BLaER1 treated with 17β-estradiol and CSF1 and Interleukin-3, amounts not matched to agents 10 nM and 100 nM (cell line): Measurements from ENCODE around the gene WWOX.
A peak's percentile ranks its signal among the peaks of the same experiment; 100 is the strongest.

Experiments used
- H3K27ac ChIP-seq, 11 experiments: shearing (Covaris generic); formaldehyde crosslinking; 2 replicates each; pipeline ENCODE4 v1.8.1; 2022
- H3K27me3 ChIP-seq, 11 experiments: shearing (Covaris generic); formaldehyde crosslinking; 2 replicates each; pipeline ENCODE4 v1.8.1; 2022
- H3K36me3 ChIP-seq, 11 experiments: shearing (Covaris generic); formaldehyde crosslinking; 2 replicates each; pipeline ENCODE4 v1.8.1; 2022
- H3K4me1 ChIP-seq, 10 experiments: shearing (Covaris generic); formaldehyde crosslinking; 2 replicates each; pipeline ENCODE4 v1.8.1; 2022
- H3K4me2 ChIP-seq, 11 experiments: shearing (Covaris generic); formaldehyde crosslinking; 2 replicates each; pipeline ENCODE4 v1.8.1; 2022
- H3K4me3 ChIP-seq, 10 experiments: shearing (Covaris generic); formaldehyde crosslinking; 2 replicates each; pipeline ENCODE4 v1.8.1; 2022
- H3K9ac ChIP-seq, 11 experiments: shearing (Covaris generic); formaldehyde crosslinking; 2 replicates each; pipeline ENCODE4 v1.8.1; 2022
- H3K9me3 ChIP-seq, 11 experiments: shearing (Covaris generic); formaldehyde crosslinking; replicated peaks in 1 of 11; 2 replicates each; pipeline ENCODE4 v1.8.1; 2022
- H4K20me1 ChIP-seq, 11 experiments: shearing (Covaris generic); formaldehyde crosslinking; 2 replicates each; pipeline ENCODE4 v1.8.1; 2022
- Cebpa-rat ChIP-seq, 11 experiments: shearing (Covaris generic); IDR thresholded peaks; 2 replicates each; pipeline ENCODE4 v1.8.1; 2022

The WWOX gene

DNA sequence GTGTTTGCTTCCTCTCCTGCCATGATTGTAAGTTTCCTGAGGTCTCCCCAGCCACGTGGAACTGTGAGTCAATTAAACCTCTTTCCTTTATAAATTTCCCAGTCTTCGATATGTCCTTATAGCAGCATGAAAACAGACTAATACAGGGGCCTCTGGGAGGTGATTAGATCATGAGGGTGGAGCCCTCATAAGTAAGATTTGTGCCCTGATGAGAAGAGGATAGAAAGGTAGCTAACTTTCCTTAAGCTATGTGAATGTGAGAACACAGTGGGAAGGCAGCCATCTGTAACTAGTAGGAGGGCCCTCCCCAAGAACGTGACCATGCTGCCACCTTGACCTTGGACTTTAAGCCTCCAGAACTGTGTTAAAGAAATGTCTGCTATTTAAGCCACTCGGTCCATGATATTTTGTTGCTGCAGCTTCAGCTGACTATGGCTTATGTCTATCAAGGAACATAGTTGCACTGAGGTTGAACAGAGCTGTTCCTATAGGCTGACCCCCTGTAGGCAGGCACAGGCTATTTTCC lies 30.7 kb downstream of the WWOX start:
- Histone ChIP-seq H3K9ac (no peak overlapping the region), H3K27me3 (no peaks in the 10 kb centered on the region), H3K9me3 (peaks cover 0 to 19% (median 8%) of the 10 kb centered on the region in 11 experiments; a peak in 8 of 22 replicates), H3K27ac (no peak overlapping the region), H3K4me1 (peaks cover 0 to 5% (median 0%) of the 10 kb centered on the region in 10 experiments; a peak in 1 of 20 replicates), H3K4me3 (no peak overlapping the region), H4K20me1 (no peaks in the 10 kb centered on the region), H3K36me3 (peaks cover 0 to 17% (median 10%) of the 10 kb centered on the region in 11 experiments; a peak in 11 of 22 replicates), H3K4me2 (no peak overlapping the region)
- TF ChIP-seq Cebpa-rat (IDR thresholded peaks at IDR 0.05) = no peak

DNA sequence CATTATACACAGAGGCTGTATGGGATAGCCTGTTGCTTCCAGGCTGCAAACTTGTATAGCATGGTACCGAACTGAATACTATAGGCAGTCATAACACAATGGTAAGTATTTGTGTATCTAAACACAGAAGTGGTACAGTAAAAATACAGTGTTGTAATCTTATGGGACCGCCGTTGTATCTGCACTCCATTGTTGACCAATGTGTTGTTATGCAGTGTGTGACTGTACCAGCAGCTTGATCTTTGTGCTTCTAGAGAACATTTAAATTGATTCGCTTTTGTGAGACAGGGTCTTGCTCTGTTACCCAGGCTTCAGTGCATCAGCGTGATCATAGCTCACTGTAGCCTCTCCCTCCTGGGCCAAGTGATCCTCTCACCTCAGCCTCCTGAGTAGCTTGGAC lies 31.5 kb downstream of the WWOX start:
- Histone ChIP-seq H3K27ac (no peak overlapping the region), H3K36me3 (peaks cover 0 to 17% (median 9%) of the 10 kb centered on the region in 11 experiments; a peak in 11 of 22 replicates)

DNA sequence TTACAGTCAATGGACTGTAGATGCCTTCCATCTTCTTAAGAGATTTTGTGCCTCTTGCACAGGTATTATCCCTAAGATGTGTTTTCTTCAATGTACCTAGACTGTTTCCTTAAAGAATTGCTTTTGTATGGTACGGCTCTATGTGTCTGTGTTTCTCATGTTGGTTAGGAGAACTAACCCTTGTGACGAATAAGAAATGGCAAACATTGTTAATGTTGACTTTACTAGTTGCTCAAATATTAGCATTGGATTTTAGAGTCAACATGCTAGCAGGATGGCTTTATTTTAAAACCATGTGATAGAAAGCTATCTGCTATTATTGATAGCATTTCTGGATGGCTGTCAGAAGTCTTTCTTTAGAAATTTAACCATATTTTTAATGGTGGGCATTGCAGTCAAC lies 34.5 kb downstream of the WWOX start:
- Histone ChIP-seq H3K27ac (no peak overlapping the region), H3K27me3 (no peaks in the 10 kb centered on the region), H4K20me1 (no peaks in the 10 kb centered on the region), H3K4me2 (no peak overlapping the region), H3K4me3 (no peak overlapping the region), H3K4me1 (peaks cover 12 to 17% (median 15%) of the 10 kb centered on the region in 10 experiments), H3K9me3 (peaks cover 0 to 19% (median 8%) of the 10 kb centered on the region in 11 experiments; a peak in 8 of 22 replicates), H3K9ac (no peak overlapping the region), H3K36me3 (peaks cover 0 to 17% (median 9%) of the 10 kb centered on the region in 11 experiments; a peak in 11 of 22 replicates)
- no peak for TF ChIP-seq Cebpa-rat (IDR thresholded peaks at IDR 0.05)

More for the DNA sequence above, 31.5 kb downstream of the WWOX start:
- H4K20me1 ChIP-seq = no peaks in the 10 kb centered on the region
- H3K9ac ChIP-seq = no peak overlapping the region
- no peak overlapping the region for H3K4me2 ChIP-seq
- no peaks in the 10 kb centered on the region for H3K27me3 ChIP-seq
- H3K9me3 ChIP-seq = peaks cover 0 to 19% (median 8%) of the 10 kb centered on the region in 11 experiments; a peak in 8 of 22 replicates
- H3K4me1 ChIP-seq = peaks cover 0 to 5% (median 0%) of the 10 kb centered on the region in 10 experiments; a peak in 1 of 20 replicates
- no peak overlapping the region for H3K4me3 ChIP-seq
- no peak for TF ChIP-seq Cebpa-rat (IDR thresholded peaks at IDR 0.05)

DNA sequence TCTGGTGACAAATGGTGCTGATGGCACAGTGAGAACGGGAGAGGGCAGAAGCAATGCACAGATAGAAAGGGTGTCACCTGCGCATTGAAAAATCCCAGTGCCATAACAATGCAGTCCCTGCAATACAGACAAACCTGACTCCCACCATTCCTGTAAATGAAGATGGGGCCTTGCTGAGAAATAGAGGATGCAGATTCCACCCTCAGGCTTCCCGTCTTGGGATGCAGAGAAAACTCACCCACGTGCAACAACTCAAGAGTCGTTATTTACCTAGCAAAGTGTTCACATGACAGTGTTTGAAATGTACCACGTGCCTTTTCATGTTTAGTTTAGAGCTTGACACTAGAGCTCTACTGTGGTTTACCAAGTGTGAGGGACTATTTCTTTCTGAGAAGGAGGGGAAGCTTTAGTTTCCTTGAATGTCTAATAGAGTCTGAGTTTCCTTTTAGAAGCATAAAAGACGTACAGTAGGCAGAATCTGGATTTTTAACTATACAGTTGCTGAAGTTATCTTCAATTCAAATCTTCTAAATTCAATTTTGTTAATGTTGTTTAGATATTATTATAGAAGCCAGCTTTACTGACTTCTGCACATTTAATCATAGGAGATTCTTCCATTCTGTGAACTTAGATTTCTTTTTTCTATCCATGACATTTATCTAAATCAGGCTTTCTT lies 35.6 kb downstream of the WWOX start:
- Histone ChIP-seq H3K4me3 (no peak overlapping the region), H3K4me2 (no peak overlapping the region), H3K27ac (no peak overlapping the region), H3K36me3 (peaks cover 0 to 15% (median 5%) of the 10 kb centered on the region in 11 experiments; a peak in 11 of 22 replicates), H3K27me3 (no peaks in the 10 kb centered on the region), H3K9ac (no peak overlapping the region), H3K4me1 (peaks cover 12 to 18% (median 15%) of the 10 kb centered on the region in 10 experiments), H4K20me1 (no peaks in the 10 kb centered on the region), H3K9me3 (peaks cover 0 to 17% (median 6%) of the 10 kb centered on the region in 11 experiments; a peak in 10 of 22 replicates)
- no peak for TF ChIP-seq Cebpa-rat (IDR thresholded peaks at IDR 0.05)

DNA sequence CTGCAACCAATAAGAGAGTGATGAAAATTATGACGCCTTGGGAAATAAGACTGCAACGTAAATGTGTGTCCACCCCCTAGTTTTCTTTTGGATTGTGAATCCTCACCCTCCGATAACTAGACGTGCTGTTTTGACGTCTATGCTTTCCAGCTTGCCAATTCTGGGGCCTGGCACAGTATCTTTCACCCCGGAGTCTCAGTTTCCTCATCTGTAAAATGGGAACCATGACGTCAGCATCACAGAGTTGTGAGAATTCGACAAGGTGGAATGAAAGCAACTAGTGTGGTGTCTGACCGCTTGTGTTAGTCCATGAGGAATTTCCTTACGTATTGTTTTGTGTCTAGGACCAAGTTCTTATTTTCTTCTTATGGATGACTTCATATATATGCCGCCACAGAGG lies 37.7 kb downstream of the WWOX start:
- H3K27me3 ChIP-seq = no peaks in the 10 kb centered on the region
- H3K36me3 ChIP-seq = peaks cover 0 to 7% (median 0%) of the 10 kb centered on the region in 11 experiments; a peak in 3 of 22 replicates
- no peak overlapping the region for H3K4me3 ChIP-seq

DNA sequence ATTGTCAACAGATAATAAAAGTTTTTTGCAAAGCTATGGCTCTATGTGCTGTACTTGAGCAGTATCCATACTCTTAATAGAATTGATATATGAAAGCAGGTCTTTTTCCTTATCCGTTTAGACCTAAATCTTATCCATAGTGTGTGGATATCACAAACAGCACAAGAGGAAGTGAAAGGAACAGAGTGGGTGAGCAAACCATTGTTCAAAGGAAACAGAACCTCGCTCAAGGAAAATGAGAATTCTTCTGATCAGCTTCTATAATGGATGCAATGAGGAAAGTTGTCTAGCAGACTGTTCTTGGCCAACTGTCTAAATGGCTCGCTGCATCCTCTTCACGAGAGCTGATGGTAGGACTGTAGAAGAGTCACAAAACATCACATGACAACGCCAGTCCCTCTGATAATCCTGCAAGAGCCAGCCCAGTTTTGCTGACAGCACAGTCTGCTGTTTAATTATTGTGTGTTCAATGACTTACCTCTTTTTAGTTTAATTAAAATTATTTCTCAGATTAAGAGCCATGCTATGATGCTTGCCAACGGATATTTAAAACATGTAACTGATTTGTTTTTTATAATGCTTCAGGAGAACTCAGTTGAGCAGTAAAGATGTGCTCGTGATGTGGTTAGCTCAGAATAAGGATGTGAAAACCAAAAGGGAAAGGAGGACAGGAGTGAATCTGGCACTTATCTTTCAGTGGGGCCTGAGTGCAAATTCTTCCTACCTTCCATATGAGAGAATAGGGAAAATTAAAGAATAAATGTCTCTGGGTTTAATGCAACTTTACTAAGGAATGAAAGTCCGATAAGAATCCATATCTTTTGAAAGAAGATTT lies 38.5 kb downstream of the WWOX start:
- peaks cover 0 to 13% (median 0%) of the 10 kb centered on the region in 11 experiments; a peak in 5 of 22 replicates for H3K9me3 ChIP-seq
- H3K4me3 ChIP-seq = no peak overlapping the region
- peaks cover 0 to 5% (median 0%) of the 10 kb centered on the region in 11 experiments; a peak in 2 of 22 replicates for H3K36me3 ChIP-seq
- H4K20me1 ChIP-seq = no peaks in the 10 kb centered on the region
- TF ChIP-seq Cebpa-rat (IDR thresholded peaks at IDR 0.05) = no peak
- no peaks in the 10 kb centered on the region for H3K27me3 ChIP-seq
- H3K9ac ChIP-seq = no peak overlapping the region
- peak overlapping the region in 1 of 11 experiments; percentile 6; a peak in 1 of 22 replicates for H3K27ac ChIP-seq
- H3K4me1 ChIP-seq = peaks cover 12 to 18% (median 15%) of the 10 kb centered on the region in 10 experiments
- H3K4me2 ChIP-seq = peak overlapping the region; percentile 21 to 75 (median 51); a peak in 21 of 22 replicates

More for the DNA sequence above, 37.7 kb downstream of the WWOX start:
- no peak for TF ChIP-seq Cebpa-rat (IDR thresholded peaks at IDR 0.05)
- H4K20me1 ChIP-seq = no peaks in the 10 kb centered on the region
- H3K9me3 ChIP-seq = peaks cover 0 to 13% (median 0%) of the 10 kb centered on the region in 11 experiments; a peak in 5 of 22 replicates
- no peak overlapping the region for H3K27ac ChIP-seq
- H3K9ac ChIP-seq = no peak overlapping the region
- H3K4me1 ChIP-seq = peaks cover 12 to 18% (median 15%) of the 10 kb centered on the region in 10 experiments
- H3K4me2 ChIP-seq = peak overlapping the region in 1 of 11 experiments; percentile 62; a peak in 1 of 22 replicates

DNA sequence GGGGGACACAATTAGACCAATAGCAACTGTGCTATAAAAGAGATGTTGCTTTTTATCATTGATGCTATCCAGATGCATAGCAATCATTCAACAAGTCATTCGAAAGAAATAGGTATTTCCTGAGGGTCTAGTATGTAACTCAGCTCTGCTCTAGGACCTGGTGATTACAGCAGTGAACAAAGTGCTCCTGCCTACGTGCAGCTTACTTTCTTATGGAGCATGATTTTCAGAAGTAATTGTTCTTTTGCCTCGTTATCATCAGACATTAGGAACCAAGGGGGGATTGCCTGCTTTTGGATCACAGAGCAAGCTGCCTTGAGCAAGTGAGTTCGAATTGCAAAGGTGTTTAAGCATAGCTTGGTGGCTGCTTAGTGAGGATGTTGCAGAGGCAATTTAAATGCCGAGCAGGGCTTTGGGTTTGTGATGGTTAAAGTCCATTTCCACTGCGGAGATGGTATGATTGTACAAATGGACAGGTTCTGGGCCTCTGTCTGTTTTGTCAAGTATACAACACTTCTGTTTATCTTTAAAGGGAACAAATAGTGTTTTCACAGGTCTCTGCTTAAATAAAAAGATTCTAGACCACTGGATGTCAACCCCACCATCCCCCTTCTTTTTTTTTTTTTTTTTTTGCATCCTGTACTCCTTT lies 41.5 kb downstream of the WWOX start:
- H3K9me3 ChIP-seq = peaks cover 0 to 13% (median 0%) of the 10 kb centered on the region in 11 experiments; a peak in 5 of 22 replicates
- no peaks in the 10 kb centered on the region for H3K36me3 ChIP-seq
- no peak overlapping the region for H3K27ac ChIP-seq
- no peak overlapping the region for H3K9ac ChIP-seq
- no peak overlapping the region for H3K4me2 ChIP-seq
- H3K27me3 ChIP-seq = no peaks in the 10 kb centered on the region
- no peak overlapping the region for H3K4me3 ChIP-seq
- no peak for TF ChIP-seq Cebpa-rat (IDR thresholded peaks at IDR 0.05)
- no peaks in the 10 kb centered on the region for H4K20me1 ChIP-seq
- H3K4me1 ChIP-seq = peaks cover 12 to 18% (median 15%) of the 10 kb centered on the region in 10 experiments

DNA sequence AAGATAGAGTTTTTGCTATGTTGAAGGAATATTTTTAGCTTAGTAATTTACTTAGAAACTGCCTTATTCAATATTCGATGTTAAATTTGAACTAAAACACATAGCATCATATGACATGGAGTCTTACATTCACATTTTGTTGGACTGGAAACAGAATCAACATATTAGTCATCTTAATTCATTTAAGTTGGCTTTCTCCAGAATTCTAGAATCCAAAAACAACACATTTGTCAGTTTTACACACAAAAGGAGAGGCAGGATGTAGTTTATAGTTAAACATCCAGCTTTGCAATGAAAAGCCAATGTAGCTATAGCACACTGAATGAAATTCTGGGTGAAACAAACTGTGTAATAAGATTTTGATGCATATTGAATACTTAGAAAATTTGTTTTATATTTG lies 43.3 kb downstream of the WWOX start:
- Histone ChIP-seq H3K27me3 (no peaks in the 10 kb centered on the region), H3K4me2 (no peak overlapping the region), H3K9me3 (peaks cover 0 to 13% (median 0%) of the 10 kb centered on the region in 11 experiments; a peak in 5 of 22 replicates), H4K20me1 (no peaks in the 10 kb centered on the region), H3K4me1 (peaks cover 9 to 13% (median 11%) of the 10 kb centered on the region in 10 experiments), H3K27ac (no peak overlapping the region), H3K4me3 (no peak overlapping the region), H3K36me3 (no peaks in the 10 kb centered on the region), H3K9ac (no peak overlapping the region)
- no peak for TF ChIP-seq Cebpa-rat (IDR thresholded peaks at IDR 0.05)
